ENCODE measurements around the gene C1GALT1C1L. TPM values are rescaled to one million over a fixed set of nuclear protein-coding genes. Genes with fewer than 3 reads are reported as not detected.

C1GALT1C1L gene
- total and polyA plus RNA-seq, 2 donors from 2014 or later: 1.9 to 3.5 TPM

- no peaks in the 10 kb centered on the region for H3K9me3 ChIP-seq (ENCODE audit: control insufficient read depth in 2 of 3, insufficient read depth in 1 of 3, low read length in 3 of 3)
- no peak for TF ChIP-seq CTCF (IDR thresholded peaks at IDR 0.05; ENCODE audit: borderline replicate concordance, extremely low read depth, insufficient read depth)
- no peaks in the 10 kb centered on the region for H3K36me3 ChIP-seq (ENCODE audit: control insufficient read depth in 2 of 3, insufficient read depth in 3 of 3, low read length in 3 of 3)
- H3K27ac ChIP-seq (ENCODE audit: low read depth in 2 of 2, low read length in 2 of 2): no peak overlapping the region
- intact Hi-C loops (cut with DNase I): no loop called here
- DNase-seq (peak in 2 of 5 donors; percentile 16 to 49), FAIRE-seq (no peak)
- H3K4me3 ChIP-seq (ENCODE audit: low read length in 3 of 3): no peak overlapping the region
- H3K9ac ChIP-seq (ENCODE audit: low read length in 3 of 3): no peak overlapping the region
- no peaks in the 10 kb centered on the region for H3K4me1 ChIP-seq (ENCODE audit: control insufficient read depth in 2 of 3, insufficient read depth in 2 of 3, low read depth in 1 of 3, low read length in 3 of 3)
- H3K27me3 ChIP-seq (ENCODE audit: control insufficient read depth, insufficient read depth, low read length): no peaks in the 10 kb centered on the region
These were observed 42.4 kb upstream of the C1GALT1C1L start for GRCh38 chr2:43718530-43719124.

GRCh38 chr2:43717322-43717721 is 41.1 kb upstream of the C1GALT1C1L start:
- H3K4me1 ChIP-seq (ENCODE audit: control insufficient read depth in 2 of 3, insufficient read depth in 2 of 3, low read depth in 1 of 3, low read length in 3 of 3): no peaks in the 10 kb centered on the region
- H3K36me3 ChIP-seq (ENCODE audit: control insufficient read depth in 2 of 3, insufficient read depth in 3 of 3, low read length in 3 of 3): no peaks in the 10 kb centered on the region
- no peak overlapping the region for H3K27ac ChIP-seq (ENCODE audit: low read depth in 2 of 2, low read length in 2 of 2)
- H3K9ac ChIP-seq (ENCODE audit: low read length in 3 of 3): no peak overlapping the region
- FAIRE-seq (no peak), DNase-seq (no peak)
- H3K27me3 ChIP-seq (ENCODE audit: control insufficient read depth, insufficient read depth, low read length): no peaks in the 10 kb centered on the region
- H3K4me3 ChIP-seq (ENCODE audit: low read length in 3 of 3): no peak overlapping the region
- intact Hi-C loops (cut with DNase I): no loop called here
- H3K9me3 ChIP-seq (ENCODE audit: control insufficient read depth in 2 of 3, insufficient read depth in 1 of 3, low read length in 3 of 3): no peaks in the 10 kb centered on the region
- no peak for TF ChIP-seq CTCF (IDR thresholded peaks at IDR 0.05; ENCODE audit: borderline replicate concordance, extremely low read depth, insufficient read depth)

GRCh38 chr2:43715300-43716098 is 39.3 kb upstream of the C1GALT1C1L start:
- no peak overlapping the region for H3K4me3 ChIP-seq (ENCODE audit: low read length in 3 of 3)
- DNase-seq: no peak
- no peak overlapping the region for H3K9ac ChIP-seq (ENCODE audit: low read length in 3 of 3)
- intact Hi-C loops (cut with DNase I): no loop called here
- no peak for FAIRE-seq
- H3K27ac ChIP-seq (ENCODE audit: low read depth in 2 of 2, low read length in 2 of 2): no peak overlapping the region
- no peaks in the 10 kb centered on the region for H3K9me3 ChIP-seq (ENCODE audit: control insufficient read depth in 2 of 3, insufficient read depth in 1 of 3, low read length in 3 of 3)
- no peaks in the 10 kb centered on the region for H3K36me3 ChIP-seq (ENCODE audit: control insufficient read depth in 2 of 3, insufficient read depth in 3 of 3, low read length in 3 of 3)
- H3K4me1 ChIP-seq (ENCODE audit: control insufficient read depth in 2 of 3, insufficient read depth in 2 of 3, low read depth in 1 of 3, low read length in 3 of 3): no peaks in the 10 kb centered on the region
- no peaks in the 10 kb centered on the region for H3K27me3 ChIP-seq (ENCODE audit: control insufficient read depth, insufficient read depth, low read length)
- no peak for TF ChIP-seq CTCF (IDR thresholded peaks at IDR 0.05; ENCODE audit: borderline replicate concordance, extremely low read depth, insufficient read depth)
